ENCODE measurements around the gene NOSTRIN. TPM values are rescaled to one million over a fixed set of nuclear protein-coding genes. Genes with fewer than 3 reads are reported as not detected.

Gene NOSTRIN
- total and polyA plus RNA-seq, 5 experiments from 2014 or later = 0.55 TPM; not detected in 4

DNA sequence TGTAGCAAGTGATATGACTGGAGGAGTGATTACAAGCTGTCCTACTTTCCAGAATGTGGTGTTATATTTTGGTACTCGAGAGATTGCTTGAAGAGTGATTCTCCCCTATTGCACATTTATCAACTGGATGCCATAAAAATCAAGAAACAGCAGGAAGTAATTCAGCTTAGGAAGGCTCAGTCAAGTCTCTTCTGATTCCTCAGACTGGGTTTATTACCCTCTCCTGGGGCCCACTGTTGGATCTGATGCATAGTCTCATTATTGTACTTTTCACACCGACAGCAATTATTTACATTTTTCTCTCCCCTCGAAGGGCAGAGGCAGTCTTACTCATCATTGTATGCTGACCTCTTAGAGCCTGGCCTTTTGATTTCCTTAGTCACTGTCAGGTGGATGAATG is 9.3 kb downstream of the NOSTRIN start:
- no peaks in the 10 kb centered on the region for H3K27me3 Mint-ChIP-seq
- H3K36me3 Mint-ChIP-seq = no peaks in the 10 kb centered on the region
- ATAC-seq (no peak), DNase-seq (no peak)
- POLR2A ChIA-PET = no interaction called here
- no peak overlapping the region for H3K4me3 Mint-ChIP-seq
- no peaks in the 10 kb centered on the region for H3K9me3 Mint-ChIP-seq
- no peak overlapping the region for H3K27ac Mint-ChIP-seq
- H3K4me1 Mint-ChIP-seq = no peaks in the 10 kb centered on the region

DNA sequence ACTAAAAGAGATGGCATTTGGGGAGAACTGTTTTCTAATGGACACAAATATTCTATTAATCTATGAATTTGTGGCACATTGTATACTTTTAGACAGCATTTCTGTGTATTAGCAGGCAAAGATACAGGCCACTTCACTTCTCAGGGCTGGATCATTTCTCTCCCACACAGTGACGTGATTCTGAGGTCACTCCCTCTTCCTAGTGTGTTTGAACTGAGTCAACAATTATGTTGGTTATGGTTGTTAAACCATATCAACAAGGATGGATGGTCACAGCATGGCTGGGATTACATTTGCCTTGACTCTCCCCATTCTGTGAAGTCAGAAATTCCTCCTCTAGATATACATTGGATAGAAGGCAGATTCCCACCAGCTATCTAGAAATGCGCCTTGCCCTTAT is 11.6 kb downstream of the NOSTRIN start:
- POLR2A ChIA-PET = no interaction called here
- H3K4me3 Mint-ChIP-seq = no peak overlapping the region
- ATAC-seq = no peak
- DNase-seq = no peak
- no peaks in the 10 kb centered on the region for H3K4me1 Mint-ChIP-seq
- no peak overlapping the region for H3K27ac Mint-ChIP-seq
- H3K27me3 Mint-ChIP-seq = no peaks in the 10 kb centered on the region
- H3K36me3 Mint-ChIP-seq = no peaks in the 10 kb centered on the region
- no peaks in the 10 kb centered on the region for H3K9me3 Mint-ChIP-seq

DNA sequence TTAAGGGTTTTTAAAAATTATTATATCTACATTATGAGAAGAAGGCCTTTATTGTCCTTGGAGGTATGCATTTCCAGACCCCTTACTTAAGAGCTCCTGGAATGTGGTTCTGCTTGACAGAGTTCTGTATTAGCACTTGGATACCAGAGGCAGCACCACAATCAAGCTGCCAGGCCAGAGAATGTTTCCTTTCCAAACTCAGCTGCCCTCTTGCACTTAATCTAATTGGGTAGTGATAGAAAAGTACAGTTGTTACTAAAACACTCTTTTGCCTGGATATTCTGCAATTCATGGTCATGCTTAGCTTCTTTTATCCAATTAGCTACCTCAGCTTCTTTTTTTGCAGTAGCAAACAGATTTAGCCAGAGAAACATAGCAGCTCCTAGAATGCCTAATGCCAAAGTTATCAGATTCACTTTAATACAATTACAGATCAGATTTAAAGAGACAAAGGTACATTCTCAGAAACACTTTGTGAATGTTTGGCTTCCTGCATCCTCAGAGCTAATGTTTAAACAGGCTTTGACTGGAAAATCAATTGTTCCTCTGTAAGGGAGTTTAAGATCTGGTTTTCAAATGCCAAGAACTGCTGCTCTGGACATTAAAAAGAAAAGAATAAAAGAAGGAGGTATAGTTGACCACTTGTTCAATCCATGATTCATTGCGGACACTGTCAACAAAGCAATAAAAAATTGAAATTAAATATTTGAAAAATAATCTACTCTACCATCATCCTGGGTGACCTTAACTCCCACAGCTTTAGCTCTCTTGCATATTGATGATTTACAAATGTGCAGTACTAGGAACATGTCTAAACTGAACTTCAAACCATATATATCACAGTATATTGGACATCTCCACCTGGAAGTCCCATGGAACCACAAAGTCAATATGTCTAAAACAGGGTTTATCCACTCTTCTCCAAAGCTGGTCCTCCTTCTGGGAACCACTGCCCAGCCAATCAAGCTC is 12.8 kb downstream of the NOSTRIN start:
- POLR2A ChIA-PET = no interaction called here
- DNase-seq (no peak), ATAC-seq (no peak)
- H3K4me3 Mint-ChIP-seq = no peak overlapping the region
- H3K27me3 Mint-ChIP-seq = no peaks in the 10 kb centered on the region
- no peaks in the 10 kb centered on the region for H3K9me3 Mint-ChIP-seq
- no peak overlapping the region for H3K27ac Mint-ChIP-seq
- H3K4me1 Mint-ChIP-seq = no peaks in the 10 kb centered on the region
- no peaks in the 10 kb centered on the region for H3K36me3 Mint-ChIP-seq

DNA sequence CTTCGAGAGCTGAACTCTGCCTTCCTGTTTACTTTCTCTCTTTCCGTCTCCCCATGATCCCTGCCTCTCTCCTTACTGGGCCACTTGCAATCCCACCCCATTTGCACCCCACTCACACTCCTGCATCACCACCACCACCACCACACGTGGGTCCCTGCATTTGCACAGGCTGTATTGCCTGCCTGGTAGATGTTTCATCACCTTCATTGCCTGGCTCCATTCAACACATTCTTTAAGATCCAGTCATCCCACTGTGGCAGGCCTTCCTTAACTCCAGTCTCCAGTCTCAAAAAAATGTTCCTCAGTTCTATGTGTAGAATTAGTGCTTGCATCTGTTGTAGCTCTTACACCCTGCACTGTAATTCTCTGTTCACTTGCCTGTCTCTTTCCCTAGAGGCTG is 13.9 kb downstream of the NOSTRIN start:
- no peaks in the 10 kb centered on the region for H3K9me3 Mint-ChIP-seq
- no peaks in the 10 kb centered on the region for H3K27me3 Mint-ChIP-seq
- DNase-seq (no peak), ATAC-seq (no peak)
- POLR2A ChIA-PET = no interaction called here
- no peaks in the 10 kb centered on the region for H3K4me1 Mint-ChIP-seq
- H3K36me3 Mint-ChIP-seq = no peaks in the 10 kb centered on the region
- H3K4me3 Mint-ChIP-seq = no peak overlapping the region
- no peak overlapping the region for H3K27ac Mint-ChIP-seq

DNA sequence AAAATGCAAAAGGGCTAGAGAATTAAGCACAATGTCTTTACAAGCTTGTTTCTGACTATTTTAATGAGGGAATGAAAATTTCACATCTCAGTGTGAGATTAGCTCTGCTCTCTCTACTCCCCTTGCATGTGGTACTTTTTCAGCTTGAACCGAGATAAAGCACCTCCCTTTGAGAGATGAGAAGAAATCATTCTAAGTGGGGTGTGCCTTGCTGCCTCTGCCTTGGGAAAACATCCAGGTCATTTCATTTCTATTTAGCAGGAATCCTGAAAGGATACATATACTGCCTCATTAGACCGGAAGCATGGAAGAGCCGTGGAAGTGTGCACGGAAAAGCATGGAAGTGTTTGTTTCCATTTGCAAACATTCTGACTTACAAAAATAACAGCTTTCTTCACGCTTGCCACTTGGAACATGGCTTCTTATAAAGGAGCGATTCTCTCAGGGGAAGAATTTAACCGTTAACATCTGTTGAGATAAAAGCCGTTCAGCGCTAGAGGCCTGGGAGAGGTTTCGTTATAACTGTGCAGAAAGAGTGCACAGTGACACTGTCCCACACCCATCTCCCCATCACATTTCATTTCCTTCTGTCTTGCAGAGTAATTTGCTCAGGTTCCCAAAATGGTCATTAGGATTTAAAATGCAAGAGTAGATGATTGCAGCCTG is 16.7 kb downstream of the NOSTRIN start:
- Mint-ChIP-seq H3K27me3 (no peaks in the 10 kb centered on the region), H3K4me3 (no peak overlapping the region), H3K9me3 (no peaks in the 10 kb centered on the region), H3K36me3 (no peaks in the 10 kb centered on the region), H3K4me1 (no peaks in the 10 kb centered on the region), H3K27ac (no peak overlapping the region)
- POLR2A ChIA-PET = interaction anchor here (0.6 kb wide), 1 partner anchor 27 kb away, joined by 3 read pairs; no protein-coding TSS in a partner anchor
- ATAC-seq (no peak), DNase-seq (no peak)

DNA sequence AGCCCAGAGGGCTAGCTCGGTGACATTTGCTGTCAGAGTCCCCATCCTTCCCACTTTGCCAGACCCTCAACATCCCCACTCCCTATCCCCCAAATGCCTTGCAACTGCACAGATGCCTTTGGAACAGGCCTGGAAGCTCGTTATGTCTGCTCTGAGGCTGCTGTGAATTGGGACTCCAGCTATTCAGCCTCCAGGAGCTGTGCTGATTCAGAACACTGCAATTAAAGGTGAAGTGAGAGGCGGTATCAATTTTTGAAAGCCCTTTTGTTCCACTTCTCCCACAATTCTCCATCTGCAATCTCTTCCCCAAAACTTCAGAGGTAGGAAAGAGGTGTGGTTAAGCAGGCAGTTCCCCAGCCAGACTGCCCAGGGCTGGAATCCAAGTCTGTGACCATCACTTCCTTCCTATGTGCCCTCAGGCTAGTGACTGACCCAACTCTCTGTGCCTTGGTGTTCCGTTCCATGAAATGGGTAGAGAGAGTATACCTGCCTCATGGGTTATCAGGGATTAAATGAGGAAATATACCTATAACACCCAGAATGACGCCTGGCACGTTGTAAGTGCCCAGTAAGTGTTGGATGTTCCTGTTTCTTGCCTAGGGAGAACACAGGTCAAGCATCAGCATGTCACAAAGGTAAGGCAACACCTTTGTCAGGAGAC is 17.5 kb downstream of the NOSTRIN start:
- H3K36me3 Mint-ChIP-seq = no peaks in the 10 kb centered on the region
- no peaks in the 10 kb centered on the region for H3K4me1 Mint-ChIP-seq
- no peak overlapping the region for H3K4me3 Mint-ChIP-seq
- H3K9me3 Mint-ChIP-seq = no peaks in the 10 kb centered on the region
- H3K27me3 Mint-ChIP-seq = no peaks in the 10 kb centered on the region
- DNase-seq (no peak), ATAC-seq (no peak)
- H3K27ac Mint-ChIP-seq = no peak overlapping the region
- POLR2A ChIA-PET = no interaction called here

DNA sequence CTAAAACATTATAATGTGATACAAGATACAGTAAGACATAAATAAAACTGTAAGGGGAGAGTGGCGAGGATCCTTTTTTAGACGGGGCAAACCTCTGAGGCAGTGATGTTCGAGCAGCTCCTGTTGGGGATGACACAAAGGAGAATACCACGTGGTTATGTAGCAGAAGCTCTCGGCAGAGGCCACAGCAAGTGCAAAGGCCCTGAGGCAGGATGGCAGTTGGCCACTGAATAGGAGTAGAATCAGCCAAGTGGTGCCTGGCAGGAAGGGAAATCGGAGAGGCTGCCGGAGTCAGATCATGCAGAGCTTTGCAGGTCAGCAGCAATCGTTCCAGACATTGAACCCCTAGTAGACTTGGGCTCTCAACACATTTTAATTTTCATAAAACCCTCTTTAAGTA is 19.1 kb downstream of the NOSTRIN start:
- Mint-ChIP-seq H3K9me3 (no peaks in the 10 kb centered on the region), H3K36me3 (no peaks in the 10 kb centered on the region), H3K4me1 (no peaks in the 10 kb centered on the region), H3K27ac (peak overlapping the region in 1 of 10 donors; percentile 13), H3K4me3 (no peak overlapping the region), H3K27me3 (no peaks in the 10 kb centered on the region)
- no peak for ATAC-seq
- DNase-seq = no peak
- POLR2A ChIA-PET = no interaction called here

DNA sequence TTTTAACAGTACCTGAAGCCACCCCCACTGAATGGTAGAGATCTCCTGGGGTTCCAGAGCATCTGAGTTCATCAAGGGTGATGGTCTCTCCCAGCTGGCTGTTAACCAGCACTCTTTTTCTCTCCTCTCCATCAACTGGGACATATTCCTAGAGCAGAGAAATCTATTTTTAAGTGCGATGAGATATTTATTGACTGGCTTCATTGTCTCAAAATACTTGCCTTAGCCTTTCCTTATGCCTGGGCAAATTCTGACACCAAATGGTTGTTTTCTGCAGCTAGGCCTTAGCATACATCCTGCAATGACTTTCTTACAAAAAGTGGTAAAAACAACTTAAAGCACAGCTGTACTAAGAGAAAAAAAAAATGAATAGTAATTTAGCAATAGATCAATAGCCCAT is 19.6 kb downstream of the NOSTRIN start:
- Mint-ChIP-seq H3K27ac (no peak overlapping the region), H3K36me3 (no peaks in the 10 kb centered on the region), H3K9me3 (no peaks in the 10 kb centered on the region), H3K27me3 (no peaks in the 10 kb centered on the region), H3K4me3 (no peak overlapping the region), H3K4me1 (no peaks in the 10 kb centered on the region)
- POLR2A ChIA-PET = no interaction called here
- ATAC-seq (no peak), DNase-seq (no peak)

DNA sequence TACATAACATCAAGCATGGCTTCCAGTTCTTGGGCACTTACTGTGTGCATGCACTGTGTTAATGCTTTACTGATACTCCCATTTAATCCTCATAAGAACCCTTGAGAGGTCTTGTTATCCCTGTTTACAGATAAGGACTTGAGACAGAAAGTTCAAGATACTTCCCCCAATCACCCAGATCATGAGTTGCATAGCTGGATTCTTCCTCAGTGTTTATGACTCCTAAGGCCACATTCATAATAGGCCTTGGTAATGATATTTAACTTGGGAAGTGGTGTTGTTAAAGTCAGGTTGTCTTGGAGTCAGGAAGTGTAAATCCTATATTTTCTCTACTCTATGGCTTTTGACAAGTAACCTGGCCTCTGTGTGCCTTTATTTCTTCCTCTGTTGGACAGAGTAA is 22.7 kb downstream of the NOSTRIN start:
- DNase-seq (no peak), ATAC-seq (no peak)
- no peak overlapping the region for H3K27ac Mint-ChIP-seq
- H3K4me3 Mint-ChIP-seq = no peak overlapping the region
- H3K9me3 Mint-ChIP-seq = peaks cover 0 to 1% (median 0%) of the 10 kb centered on the region in 9 donors
- no peaks in the 10 kb centered on the region for H3K36me3 Mint-ChIP-seq
- POLR2A ChIA-PET = no interaction called here
- H3K4me1 Mint-ChIP-seq = no peaks in the 10 kb centered on the region
- no peaks in the 10 kb centered on the region for H3K27me3 Mint-ChIP-seq

DNA sequence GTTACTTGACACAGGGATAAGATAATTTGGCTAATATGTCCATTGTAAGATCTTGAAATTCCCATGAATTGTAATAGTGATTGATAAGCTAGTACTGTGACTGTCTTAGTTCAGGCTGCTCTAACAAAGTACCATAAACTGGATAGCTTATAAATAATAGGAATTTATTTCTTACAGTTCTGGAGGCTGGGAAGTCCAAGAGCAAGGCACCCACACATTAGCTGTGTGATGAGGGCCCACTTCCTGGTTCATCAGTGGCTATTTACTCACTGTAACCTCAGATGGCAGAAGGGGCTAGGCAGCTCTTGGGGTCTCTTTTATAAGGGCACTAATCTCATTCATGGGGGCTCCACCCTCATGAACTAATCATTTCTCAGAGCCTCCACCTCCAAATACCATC is 28.5 kb downstream of the NOSTRIN start:
- no peaks in the 10 kb centered on the region for H3K27me3 Mint-ChIP-seq
- H3K4me3 Mint-ChIP-seq = no peak overlapping the region
- H3K9me3 Mint-ChIP-seq = peaks cover 0 to 9% (median 2%) of the 10 kb centered on the region in 9 donors
- peaks cover 0 to 7% (median 5%) of the 10 kb centered on the region in 3 donors for H3K36me3 Mint-ChIP-seq
- H3K27ac Mint-ChIP-seq = no peak overlapping the region
- H3K4me1 Mint-ChIP-seq = no peaks in the 10 kb centered on the region
- DNase-seq (no peak), ATAC-seq (no peak)
- POLR2A ChIA-PET = no interaction called here

DNA sequence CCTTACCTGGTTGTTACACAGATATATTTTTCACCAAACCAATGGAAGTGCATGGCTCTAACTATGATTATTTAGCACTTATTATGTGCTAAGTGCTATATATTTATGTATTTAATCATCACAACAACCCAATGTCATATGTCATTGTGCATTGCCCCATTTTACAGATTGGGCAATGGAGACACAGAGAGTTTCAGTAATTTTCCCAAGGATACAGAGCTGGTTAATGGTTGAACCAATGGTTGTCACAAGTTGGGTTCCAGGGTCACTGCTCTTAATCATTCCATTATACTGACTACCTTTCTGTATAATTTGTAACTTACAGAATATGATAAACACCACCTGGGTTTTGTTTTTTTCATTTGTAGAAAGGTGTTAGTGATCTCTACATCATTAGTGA is 29.2 kb downstream of the NOSTRIN start:
- no peak for DNase-seq
- H3K9me3 Mint-ChIP-seq = peaks cover 0 to 9% (median 2%) of the 10 kb centered on the region in 9 donors
- POLR2A ChIA-PET = no interaction called here
- peaks cover 0 to 7% (median 5%) of the 10 kb centered on the region in 3 donors for H3K36me3 Mint-ChIP-seq
- no peak for ATAC-seq
- H3K4me1 Mint-ChIP-seq = no peaks in the 10 kb centered on the region
- no peaks in the 10 kb centered on the region for H3K27me3 Mint-ChIP-seq
- no peak overlapping the region for H3K4me3 Mint-ChIP-seq
- no peak overlapping the region for H3K27ac Mint-ChIP-seq

DNA sequence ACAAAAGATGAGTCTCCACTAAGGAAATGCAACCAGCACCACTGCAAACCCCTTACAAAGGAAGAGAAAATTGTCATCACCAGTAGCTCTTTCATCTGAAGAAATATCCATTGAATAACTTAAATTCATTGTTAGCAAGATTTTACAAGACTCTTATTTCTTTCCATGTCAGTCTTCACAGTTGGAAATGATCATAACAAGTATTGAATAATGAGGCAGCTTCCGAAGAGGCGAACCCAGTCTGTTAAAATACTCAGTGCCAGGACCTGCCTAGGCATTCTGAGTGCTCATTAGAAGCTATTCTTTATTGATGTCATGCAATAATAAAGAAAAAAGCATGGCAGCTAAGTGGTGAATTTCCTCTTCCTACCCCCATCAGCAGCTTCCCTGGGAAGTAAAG is 33.5 kb downstream of the NOSTRIN start:
- POLR2A ChIA-PET = no interaction called here
- no peaks in the 10 kb centered on the region for H3K4me1 Mint-ChIP-seq
- DNase-seq = no peak
- peaks cover 0 to 3% (median 0%) of the 10 kb centered on the region in 9 donors for H3K9me3 Mint-ChIP-seq
- H3K4me3 Mint-ChIP-seq = no peak overlapping the region
- H3K27ac Mint-ChIP-seq = no peak overlapping the region
- H3K36me3 Mint-ChIP-seq = peaks cover 0 to 2% (median 0%) of the 10 kb centered on the region in 3 donors
- no peak for ATAC-seq
- no peaks in the 10 kb centered on the region for H3K27me3 Mint-ChIP-seq

DNA sequence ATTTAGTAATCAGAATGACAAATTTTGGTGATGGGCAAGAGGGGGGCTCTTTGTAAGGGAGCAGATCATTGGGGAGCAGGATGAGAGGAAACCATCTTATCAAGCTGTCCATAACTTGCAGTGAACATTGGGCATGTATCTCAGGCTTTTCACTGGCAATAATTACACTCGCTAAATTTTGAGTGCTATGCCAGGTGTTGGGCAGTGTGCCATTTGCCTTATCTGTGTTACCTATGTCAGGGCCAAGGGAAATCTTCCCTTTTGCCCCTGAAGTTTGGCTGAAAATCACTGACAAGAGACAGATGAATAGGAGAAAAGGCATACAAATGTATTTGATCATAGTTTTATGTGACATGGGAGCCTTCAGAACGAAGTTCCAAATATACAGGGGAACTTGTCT is 39.0 kb downstream of the NOSTRIN start:
- ATAC-seq (no peak), DNase-seq (no peak)
- Mint-ChIP-seq H3K27me3 (peaks cover 0 to 4% (median 0%) of the 10 kb centered on the region in 5 donors), H3K27ac (no peak overlapping the region), H3K4me3 (no peak overlapping the region), H3K4me1 (no peaks in the 10 kb centered on the region), H3K9me3 (no peaks in the 10 kb centered on the region), H3K36me3 (no peaks in the 10 kb centered on the region)
- POLR2A ChIA-PET = no interaction called here

Measured in naive thymus-derived CD8-positive, alpha-beta T cell (primary cell).